ENCODE measurements around the gene CENPQ. TPM values are rescaled to one million over a fixed set of nuclear protein-coding genes. Genes with fewer than 3 reads are reported as not detected.

Gene CENPQ
- total and polyA plus RNA-seq, 12 donors = 3.3 to 6.9 (median 4.8) TPM

DNA sequence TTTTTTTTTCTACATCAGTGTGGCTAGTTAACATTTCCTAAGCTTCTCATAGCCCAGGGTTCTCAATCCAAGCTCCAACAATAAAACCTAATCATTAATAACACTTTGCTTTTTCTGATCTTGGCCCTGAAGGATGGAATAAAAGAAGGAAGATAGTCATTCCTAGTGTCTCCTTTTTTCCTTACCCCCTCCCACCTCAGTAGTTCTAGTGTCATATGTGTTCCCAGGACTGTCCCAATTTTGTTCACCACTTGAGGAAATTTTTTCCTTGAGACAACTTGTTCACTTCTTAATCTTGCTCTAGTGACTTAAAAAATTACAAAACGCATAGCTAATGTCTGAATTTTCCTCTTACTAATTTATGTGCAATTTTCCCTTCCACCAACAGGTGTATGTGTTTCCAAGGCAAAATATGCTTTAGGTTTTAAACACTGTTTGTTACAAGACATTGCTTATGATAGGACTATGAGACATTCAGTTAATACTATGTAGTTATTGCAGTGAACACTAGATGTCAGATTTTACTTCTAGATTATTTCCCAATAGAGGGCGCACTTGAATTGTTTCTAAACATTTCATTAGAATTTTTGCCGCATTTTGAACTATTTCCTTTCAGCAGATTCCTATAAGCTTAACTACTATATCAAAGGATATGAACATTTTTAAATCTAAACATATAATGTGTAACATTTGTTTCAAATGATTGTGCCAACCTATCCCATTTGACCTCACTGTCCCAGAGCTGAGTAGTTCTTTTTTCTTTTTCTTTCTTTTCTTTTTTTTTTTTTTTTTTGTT is 68.8 kb downstream of the CENPQ start:
- intact Hi-C loops (cut with DNase I) = loop anchor here in 9 of 10 donors (1.0 to 5.0 kb wide), 7 partner anchors 75 to 320 kb away; no protein-coding TSS in a partner anchor
- Histone ChIP-seq H3K36me3 (no peaks in the 10 kb centered on the region), H3K27ac (no peak overlapping the region), H3K27me3 (peaks cover 0 to 10% (median 0%) of the 10 kb centered on the region in 7 donors), H3K9me3 (no peaks in the 10 kb centered on the region), H3K4me3 (peak overlapping the region in 3 of 10 donors; percentile 21 to 27 (median 27)), H3K4me1 (no peaks in the 10 kb centered on the region)
- 6 to 17% methylated on average over 3 of the region's 3 CpGs for WGBS, 2 donors
- no peak for DNase-seq
- ATAC-seq = peak in 5 of 8 donors; percentile 23 to 67 (median 47)
- TF ChIP-seq, protein P1, sequence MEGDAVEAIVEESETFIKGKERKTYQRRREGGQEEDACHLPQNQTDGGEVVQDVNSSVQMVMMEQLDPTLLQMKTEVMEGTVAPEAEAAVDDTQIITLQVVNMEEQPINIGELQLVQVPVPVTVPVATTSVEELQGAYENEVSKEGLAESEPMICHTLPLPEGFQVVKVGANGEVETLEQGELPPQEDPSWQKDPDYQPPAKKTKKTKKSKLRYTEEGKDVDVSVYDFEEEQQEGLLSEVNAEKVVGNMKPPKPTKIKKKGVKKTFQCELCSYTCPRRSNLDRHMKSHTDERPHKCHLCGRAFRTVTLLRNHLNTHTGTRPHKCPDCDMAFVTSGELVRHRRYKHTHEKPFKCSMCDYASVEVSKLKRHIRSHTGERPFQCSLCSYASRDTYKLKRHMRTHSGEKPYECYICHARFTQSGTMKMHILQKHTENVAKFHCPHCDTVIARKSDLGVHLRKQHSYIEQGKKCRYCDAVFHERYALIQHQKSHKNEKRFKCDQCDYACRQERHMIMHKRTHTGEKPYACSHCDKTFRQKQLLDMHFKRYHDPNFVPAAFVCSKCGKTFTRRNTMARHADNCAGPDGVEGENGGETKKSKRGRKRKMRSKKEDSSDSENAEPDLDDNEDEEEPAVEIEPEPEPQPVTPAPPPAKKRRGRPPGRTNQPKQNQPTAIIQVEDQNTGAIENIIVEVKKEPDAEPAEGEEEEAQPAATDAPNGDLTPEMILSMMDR (IDR thresholded peaks at IDR 0.05) = peak; percentile 42 to 94 (median 78)

DNA sequence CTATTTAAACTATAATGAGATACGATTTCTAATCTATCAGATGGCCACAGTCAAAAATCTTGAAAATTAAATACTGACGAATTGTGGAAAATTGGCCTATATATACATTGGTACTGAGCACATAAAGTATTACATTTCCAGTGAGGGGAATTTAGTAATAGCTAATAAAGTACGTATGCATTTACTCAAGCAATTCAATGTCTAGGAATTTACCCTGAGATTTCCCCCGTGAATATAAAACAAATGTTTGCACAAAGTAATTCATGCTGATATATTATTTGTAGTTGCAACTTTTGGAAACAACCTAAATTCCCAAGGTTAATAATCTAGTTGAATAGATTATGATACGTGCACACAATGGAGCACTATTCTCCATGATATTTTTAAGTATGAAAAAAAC is 72.6 kb downstream of the CENPQ start:
- intact Hi-C loops (cut with DNase I) = loop anchor here in 1 of 10 donors (5.0 kb wide), 1 partner anchor 72 kb away; no protein-coding TSS in a partner anchor
- TF ChIP-seq, protein P1 (IDR thresholded peaks at IDR 0.05) = no peak
- ATAC-seq = no peak
- WGBS, 2 donors = 84 to 90% methylated on average over 5 of the region's 5 CpGs
- DNase-seq = no peak
- no peak overlapping the region for H3K4me3 ChIP-seq
- H3K27me3 ChIP-seq = peaks cover 0 to 5% (median 0%) of the 10 kb centered on the region in 7 donors
- no peaks in the 10 kb centered on the region for H3K36me3 ChIP-seq
- no peaks in the 10 kb centered on the region for H3K9me3 ChIP-seq
- no peaks in the 10 kb centered on the region for H3K4me1 ChIP-seq
- no peak overlapping the region for H3K27ac ChIP-seq

DNA sequence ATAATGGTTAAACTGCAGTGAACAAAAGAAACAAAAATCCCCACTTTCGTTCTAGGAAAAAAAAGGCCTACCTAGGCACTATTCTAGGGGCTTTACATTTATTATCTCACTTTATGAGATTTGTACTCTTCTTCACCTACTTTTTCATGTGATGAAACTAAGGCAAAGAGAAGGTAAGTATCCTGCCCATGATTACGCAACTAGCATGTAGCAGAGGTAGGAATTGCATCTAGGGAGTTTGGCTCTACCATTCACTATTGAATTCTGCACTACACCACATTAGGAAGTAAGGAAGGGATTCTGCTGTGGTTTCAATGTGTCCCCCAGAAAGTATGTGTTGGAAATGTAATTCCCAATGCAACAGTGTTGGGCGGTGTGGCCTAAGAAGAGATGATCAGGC is 75.9 kb downstream of the CENPQ start:
- DNase-seq (no peak), ATAC-seq (no peak)
- H3K4me3 ChIP-seq = no peak overlapping the region
- no peaks in the 10 kb centered on the region for H3K9me3 ChIP-seq
- WGBS, 2 donors = 93 to 99% methylated on average over 3 of the region's 3 CpGs
- H3K36me3 ChIP-seq = no peaks in the 10 kb centered on the region
- TF ChIP-seq, protein P1 (IDR thresholded peaks at IDR 0.05) = no peak
- H3K27ac ChIP-seq = no peak overlapping the region
- H3K4me1 ChIP-seq = peaks cover 0 to 5% (median 0%) of the 10 kb centered on the region in 9 donors
- intact Hi-C loops (cut with DNase I) = loop anchor here in 1 of 10 donors (5.0 kb wide), 1 partner anchor 68 kb away; no protein-coding TSS in a partner anchor
- H3K27me3 ChIP-seq = no peaks in the 10 kb centered on the region

DNA sequence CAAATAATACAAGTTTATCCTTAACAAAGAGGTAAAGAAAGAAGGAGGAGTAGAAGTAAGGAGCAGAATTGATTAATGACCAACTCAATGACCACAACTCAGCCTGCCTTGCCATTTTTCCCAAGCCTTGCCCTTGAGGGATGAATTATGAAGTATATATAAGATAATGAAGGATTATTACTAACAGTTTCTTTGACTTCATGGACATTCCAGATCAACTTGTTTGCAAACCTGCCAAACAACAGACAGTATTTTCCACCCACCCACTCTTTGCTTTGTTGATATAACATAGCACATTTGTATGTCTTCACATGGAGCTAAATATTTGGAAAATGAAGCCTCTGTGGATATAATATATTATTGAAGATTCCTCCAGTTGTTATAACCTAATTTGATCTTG is 77.4 kb downstream of the CENPQ start:
- intact Hi-C loops (cut with DNase I) = no loop called here
- no peak overlapping the region for H3K27ac ChIP-seq
- ATAC-seq (no peak), DNase-seq (no peak)
- TF ChIP-seq, protein P1 (IDR thresholded peaks at IDR 0.05) = no peak
- H3K27me3 ChIP-seq = no peaks in the 10 kb centered on the region
- peaks cover 0 to 5% (median 0%) of the 10 kb centered on the region in 9 donors for H3K4me1 ChIP-seq
- no peak overlapping the region for H3K4me3 ChIP-seq
- H3K36me3 ChIP-seq = no peaks in the 10 kb centered on the region
- H3K9me3 ChIP-seq = no peaks in the 10 kb centered on the region
